IMR-90 (cell line): ENCODE results near the gene PPEF2. TPM values are rescaled to one million over a fixed set of nuclear protein-coding genes. Genes with fewer than 3 reads are reported as not detected.

Experiments
- ATAC-seq: fragments of 200-7000 bp; cut with Tn5 transposase; 2 replicates; pipeline ENCODE4 v1.9.1; 2020; ENCODE audit warnings: low read depth, mild to moderate bottlenecking, moderate library complexity
- BruUV-seq: library from RNA; stranded (reverse); fragments of 400-500 nt; replicated peaks from 2 replicates; lab custom pipeline; 2021; lab: Mats Ljungman, UMichigan
- CTCF ChIA-PET: fragments of 300-600 bp; formaldehyde crosslinking; extraction: SDS; loops from one replicate; lab custom pipeline; 2021; ENCODE audit warnings: antibody characterized with exemption; lab: Yijun Ruan, JAX
- POLR2A ChIA-PET: fragments of 300-600 bp; sonication (Branson Sonifier 250); formaldehyde crosslinking; loops from one replicate; lab custom pipeline; 2022; ENCODE audit warnings: antibody characterized with exemption; ENCODE audit not compliant: unreplicated experiment; lab: Charles Lee
- DNase-seq: peaks from one replicate; pipeline ENCODE4 v3.0.0; 2013
- H2AFZ ChIP-seq: replicated peaks from 2 replicates; pipeline ENCODE3; 2013; ENCODE audit warnings: low read length, mild to moderate bottlenecking; ENCODE audit not compliant: poor library complexity
- H2AK5ac ChIP-seq: 2 replicates; pipeline ENCODE4 v1.6.1; 2013; ENCODE audit warnings: low read depth, low read length, inconsistent platforms
- H2AK9ac ChIP-seq: replicated peaks from 2 replicates; pipeline ENCODE3; 2013; ENCODE audit warnings: mild to moderate bottlenecking, low read depth, low read length, moderate library complexity; ENCODE audit not compliant: poor library complexity
- H2BK120ac ChIP-seq: 2 replicates; pipeline ENCODE4 v1.6.1; 2013; ENCODE audit warnings: low read depth, low read length, inconsistent platforms
- H2BK15ac ChIP-seq: 3 replicates; pipeline ENCODE4 v1.6.1; 2013; ENCODE audit warnings: low read depth, low read length, inconsistent platforms
- H2BK20ac ChIP-seq: 2 replicates; pipeline ENCODE4 v1.6.1; 2013; ENCODE audit warnings: low read depth, mild to moderate bottlenecking, inconsistent platforms, low read length, moderate library complexity
- H2BK5ac ChIP-seq: 2 replicates; pipeline ENCODE4 v1.6.1; 2013; ENCODE audit warnings: mild to moderate bottlenecking, low read depth, low read length, inconsistent platforms; ENCODE audit not compliant: poor library complexity, severe bottlenecking
- H3K14ac ChIP-seq: replicated peaks from 2 replicates; pipeline ENCODE4 v1.6.1; 2013; ENCODE audit warnings: low read depth, low read length, inconsistent platforms
- H3K18ac ChIP-seq: 2 replicates; pipeline ENCODE4 v1.6.1; 2013; ENCODE audit warnings: low read depth, low read length, control low read depth
- H3K23ac ChIP-seq: 2 replicates; pipeline ENCODE4 v1.6.1; 2013; ENCODE audit warnings: low read depth, low read length, inconsistent platforms
- H3K27ac ChIP-seq: 2 replicates; pipeline ENCODE4 v1.5.1; 2013; ENCODE audit warnings: mild to moderate bottlenecking, control low read depth, low read length; ENCODE audit not compliant: insufficient read depth
- H3K27me3 ChIP-seq: 2 replicates; pipeline ENCODE4 v1.6.1; 2013; ENCODE audit warnings: low read length; ENCODE audit not compliant: control insufficient read depth, insufficient read depth
- H3K36me3 ChIP-seq: 2 replicates; pipeline ENCODE4 v1.6.1; 2013; ENCODE audit warnings: low read length, mixed read lengths; ENCODE audit not compliant: control insufficient read depth, insufficient read depth
- H3K4ac ChIP-seq: 2 replicates; pipeline ENCODE4 v1.6.1; 2013; ENCODE audit warnings: low read depth, low read length, inconsistent platforms
- H3K4me1 ChIP-seq: 2 replicates; pipeline ENCODE4 v1.6.1; 2013; ENCODE audit warnings: low read length, mixed read lengths; ENCODE audit not compliant: control insufficient read depth, insufficient read depth
- H3K4me2 ChIP-seq: 2 replicates; pipeline ENCODE4 v1.6.1; 2013; ENCODE audit warnings: low read depth, mild to moderate bottlenecking, control low read depth, low read length, moderate library complexity
- H3K4me3 ChIP-seq: 2 replicates; pipeline ENCODE4 v1.5.1; 2013; ENCODE audit warnings: low read depth, mild to moderate bottlenecking, control low read depth, low read length, moderate library complexity; ENCODE audit not compliant: insufficient read depth
- H3K56ac ChIP-seq: 2 replicates; pipeline ENCODE4 v1.6.1; 2013; ENCODE audit warnings: low read length, inconsistent platforms; ENCODE audit not compliant: insufficient read depth; ENCODE audit errors: extremely low read depth
- H3K79me1 ChIP-seq, 2 experiments: 2 replicates each; pipeline ENCODE4 v1.6.1; 2013; ENCODE audit warnings: low read length in 2 of 2, inconsistent platforms in 1 of 2, low read depth in 1 of 2
- H3K9ac ChIP-seq: 2 replicates; pipeline ENCODE4 v1.6.1; 2013; ENCODE audit warnings: low read depth, low read length, control low read depth
- H3K9me1 ChIP-seq: 2 replicates; pipeline ENCODE4 v1.6.1; 2013; ENCODE audit warnings: low read length, inconsistent platforms; ENCODE audit not compliant: insufficient read depth
- H3K9me3 ChIP-seq: 2 replicates; pipeline ENCODE4 v1.6.1; 2013; ENCODE audit warnings: low read length; ENCODE audit not compliant: control insufficient read depth, insufficient read depth
- H4K20me1 ChIP-seq: 2 replicates; pipeline ENCODE4 v1.6.1; 2013; ENCODE audit warnings: low read length, inconsistent platforms; ENCODE audit not compliant: insufficient read depth
- H4K5ac ChIP-seq: 2 replicates; pipeline ENCODE4 v1.6.1; 2013; ENCODE audit warnings: mild to moderate bottlenecking, low read depth, low read length, control low read depth
- H4K8ac ChIP-seq, 2 experiments: 2 replicates each; pipeline ENCODE4 v1.6.1; 2013; ENCODE audit warnings: low read depth in 2 of 2, low read length in 2 of 2, control low read depth in 1 of 2, inconsistent platforms in 1 of 2
- H4K91ac ChIP-seq: 2 replicates; pipeline ENCODE4 v1.6.1; 2013; ENCODE audit warnings: low read depth, low read length, inconsistent platforms; ENCODE audit not compliant: insufficient read depth
- BHLHE40 ChIP-seq: fragments of 150-350 bp; IDR thresholded peaks from 2 replicates; pipeline ENCODE4 v1.6.1; 2016; ENCODE audit warnings: mild to moderate bottlenecking, low read depth, low read length
- CEBPB ChIP-seq: IDR thresholded peaks from 2 replicates; pipeline ENCODE4 v1.6.1; 2012; ENCODE audit warnings: low read depth, low read length, improper control_type of control experiment
- CHD1 ChIP-seq: IDR thresholded peaks from 2 replicates; pipeline ENCODE4 v1.6.1; 2012; ENCODE audit warnings: low read depth, low read length, improper control_type of control experiment
- FOS ChIP-seq: fragments of 150-350 bp; IDR thresholded peaks from 2 replicates; pipeline ENCODE4 v1.6.1; 2016; ENCODE audit warnings: low read depth, low read length
- MAFK ChIP-seq: IDR thresholded peaks from 2 replicates; pipeline ENCODE4 v1.6.1; 2012; ENCODE audit warnings: low read depth, low read length, improper control_type of control experiment
- MAZ ChIP-seq: IDR thresholded peaks from 2 replicates; pipeline ENCODE4 v1.6.1; 2012; ENCODE audit warnings: low read depth, mild to moderate bottlenecking, low read length, improper control_type of control experiment, moderate library complexity, borderline replicate concordance
- MXI1 ChIP-seq: IDR thresholded peaks from 2 replicates; pipeline ENCODE4 v1.6.1; 2012; ENCODE audit warnings: low read depth, mild to moderate bottlenecking, low read length, moderate library complexity, borderline replicate concordance
- NFE2L2 ChIP-seq: fragments of 150-350 bp; IDR thresholded peaks from 2 replicates; pipeline ENCODE4 v1.6.1; 2016; ENCODE audit warnings: low read depth, mild to moderate bottlenecking, low read length
- RAD21 ChIP-seq: IDR thresholded peaks from 2 replicates; pipeline ENCODE4 v1.6.1; 2012; ENCODE audit warnings: low read length, improper control_type of control experiment
- RCOR1 ChIP-seq: IDR thresholded peaks from 2 replicates; pipeline ENCODE4 v1.6.1; 2012; ENCODE audit warnings: mild to moderate bottlenecking, low read length, improper control_type of control experiment; ENCODE audit not compliant: insufficient replicate concordance
- RFX5 ChIP-seq: IDR thresholded peaks from 2 replicates; pipeline ENCODE4 v1.8.0; 2012; ENCODE audit warnings: low read depth, mild to moderate bottlenecking, low read length, moderate library complexity
- SMC3 ChIP-seq: fragments of 150-350 bp; IDR thresholded peaks from 2 replicates; pipeline ENCODE4 v1.6.1; 2016; ENCODE audit warnings: low read depth, mild to moderate bottlenecking, antibody characterized with exemption, low read length, moderate library complexity
- WGBS, 2 experiments: methylation state at CpG; one replicate each; pipeline versions ENCODE4 v1.1.5 to v1.1.7; 2013; ENCODE audit warnings: missing lambda C conversion rate in 2 of 2; ENCODE audit not compliant: insufficient read length in 1 of 2; ENCODE audit errors: extremely low coverage in 2 of 2; 5-methylcytosine and 5-hydroxymethylcytosine counted together
- dilution Hi-C: fragments of 300-500 bp; cut with HindIII; formaldehyde crosslinking; loops from one replicate; pipeline ENCODE4 v1.14.3; 2018; ENCODE audit warnings: low sequenced_read_pairs; ENCODE audit not compliant: unreplicated experiment
- in situ Hi-C: fragments of 300-500 bp; cut with MboI; formaldehyde crosslinking; loops from 3 replicates; pipeline ENCODE4 v1.14.3; 2019; ENCODE audit warnings: low sequenced_read_pairs, inconsistent platforms, mixed read lengths
- intact Hi-C: fragments of 100-400 bp; cut with micrococcal nuclease; formaldehyde crosslinking; loops from 2 replicates; pipeline ENCODE4 v1.10.0; 2022
- polyA plus RNA-seq, 3 experiments: library from polyadenylated mRNA; depleted of rRNA; stranded (reverse); fragments of >200 nt; gene quantifications; 2 replicates each; pipeline ENCODE4 v1.2.3, GENCODE V29; 2012; ENCODE audit warnings: low replicate concordance in 1 of 3
- total RNA-seq: library from RNA; depleted of rRNA; stranded (reverse); fragments of >200 nt; gene quantifications from 2 replicates; pipeline ENCODE4 v1.2.3, GENCODE V29; 2012
- TF ChIP-seq, protein P1 (sequence below): fragments of 150-350 bp; IDR thresholded peaks from 2 replicates; pipeline ENCODE4 v1.6.1; 2017; ENCODE audit warnings: mild to moderate bottlenecking, antibody characterized with exemption, low read length, low read depth
- TF ChIP-seq, protein P2 (sequence below): fragments of 150-350 bp; IDR thresholded peaks from 2 replicates; pipeline ENCODE4 v1.6.1; 2016; ENCODE audit warnings: low read depth, mild to moderate bottlenecking, low read length, moderate library complexity, borderline replicate concordance

PPEF2 gene
- total and polyA plus RNA-seq, 2 of the 4 experiments (the other 2 are of a cell fraction) = not detected

DNA sequence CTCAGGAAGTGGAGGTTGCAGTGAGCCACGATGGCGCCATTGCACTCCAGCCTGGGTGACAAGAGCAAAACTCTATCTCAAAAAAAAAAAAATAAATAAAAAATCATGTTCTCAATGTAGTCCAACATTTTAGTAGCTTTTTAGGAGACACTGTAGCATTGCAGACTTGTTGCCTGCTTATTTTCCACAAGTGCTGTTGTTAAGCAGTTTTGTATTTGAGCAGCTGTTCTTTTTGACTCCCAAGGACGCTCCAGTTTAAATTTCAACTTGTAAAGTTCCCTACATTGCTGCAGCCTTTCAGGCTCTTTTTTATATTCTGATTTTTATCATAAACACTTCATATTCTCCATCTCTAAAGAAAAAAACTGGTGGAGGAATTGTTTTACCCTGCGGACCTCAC is 83.1 kb downstream of the PPEF2 start:
- intact Hi-C loops (no loop called here), in situ Hi-C loops (no loop called here), dilution Hi-C loops (no loop called here)
- Histone ChIP-seq H3K23ac (no peak overlapping the region), H3K4me3 (no peak overlapping the region), H3K27ac (no peak overlapping the region), H3K14ac (no peak overlapping the region), H3K79me1 (no peaks in the 10 kb centered on the region), H2BK20ac (no peak overlapping the region), H3K18ac (no peak overlapping the region), H2BK120ac (no peak overlapping the region), H3K9me3 (no peaks in the 10 kb centered on the region), H2AK9ac (no peak overlapping the region), H3K9me1 (no peaks in the 10 kb centered on the region), H3K27me3 (no peaks in the 10 kb centered on the region), H4K91ac (no peak overlapping the region), H2BK15ac (no peak overlapping the region), H2BK5ac (no peak overlapping the region), H3K36me3 (peaks cover 14% of the 10 kb centered on the region), H3K4me1 (peaks cover 2% of the 10 kb centered on the region; the same call in 1 of the 2 replicates), H3K4me2 (no peak overlapping the region), H4K5ac (no peak overlapping the region), H2AK5ac (no peak overlapping the region), H4K8ac (no peak overlapping the region), H3K4ac (no peak overlapping the region), H4K20me1 (no peaks in the 10 kb centered on the region), H2AFZ (no peak overlapping the region), H3K9ac (no peak overlapping the region), H3K56ac (no peak overlapping the region)
- WGBS, 2 experiments = no CpG with 5 or more reads among the region's 4 CpGs
- TF ChIP-seq RFX5 (no peak), FOS (no peak), RAD21 (no peak), RCOR1 (no peak), CHD1 (no peak), CEBPB (no peak), SMC3 (no peak), MAZ (no peak), MXI1 (no peak), NFE2L2 (no peak), MAFK (no peak), BHLHE40 (no peak)
- TF ChIP-seq, protein P1, sequence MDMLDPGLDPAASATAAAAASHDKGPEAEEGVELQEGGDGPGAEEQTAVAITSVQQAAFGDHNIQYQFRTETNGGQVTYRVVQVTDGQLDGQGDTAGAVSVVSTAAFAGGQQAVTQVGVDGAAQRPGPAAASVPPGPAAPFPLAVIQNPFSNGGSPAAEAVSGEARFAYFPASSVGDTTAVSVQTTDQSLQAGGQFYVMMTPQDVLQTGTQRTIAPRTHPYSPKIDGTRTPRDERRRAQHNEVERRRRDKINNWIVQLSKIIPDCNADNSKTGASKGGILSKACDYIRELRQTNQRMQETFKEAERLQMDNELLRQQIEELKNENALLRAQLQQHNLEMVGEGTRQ = no peak
- TF ChIP-seq, protein P2, sequence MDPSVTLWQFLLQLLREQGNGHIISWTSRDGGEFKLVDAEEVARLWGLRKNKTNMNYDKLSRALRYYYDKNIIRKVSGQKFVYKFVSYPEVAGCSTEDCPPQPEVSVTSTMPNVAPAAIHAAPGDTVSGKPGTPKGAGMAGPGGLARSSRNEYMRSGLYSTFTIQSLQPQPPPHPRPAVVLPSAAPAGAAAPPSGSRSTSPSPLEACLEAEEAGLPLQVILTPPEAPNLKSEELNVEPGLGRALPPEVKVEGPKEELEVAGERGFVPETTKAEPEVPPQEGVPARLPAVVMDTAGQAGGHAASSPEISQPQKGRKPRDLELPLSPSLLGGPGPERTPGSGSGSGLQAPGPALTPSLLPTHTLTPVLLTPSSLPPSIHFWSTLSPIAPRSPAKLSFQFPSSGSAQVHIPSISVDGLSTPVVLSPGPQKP = no peak
- ChIA-PET CTCF (interaction anchor here (0.5 kb wide), 1 partner anchor 96 kb away, joined by 3 read pairs; no protein-coding TSS in a partner anchor), POLR2A (no interaction called here)
- no peak for DNase-seq
- BruUV-seq = no TSS peak
- ATAC-seq = no peak
